ENCODE results near the gene NTPCR.

- no peak for TF ChIP-seq POLR2A (IDR thresholded peaks at IDR 0.05; ENCODE audit: low read length)
- TF ChIP-seq CTCF (IDR thresholded peaks at IDR 0.05), result no peak
- no peak for TF ChIP-seq CHD2 (IDR thresholded peaks at IDR 0.05; ENCODE audit: low read length, partially characterized antibody)
- no peak for TF ChIP-seq RAD21 (conservative IDR thresholded peaks at IDR 0.05 in 1 of 2, IDR thresholded peaks at IDR 0.05 in 1 of 2)
- TF ChIP-seq RNF2 (IDR thresholded peaks at IDR 0.05; ENCODE audit: borderline replicate concordance, low read depth), result no peak
- TF ChIP-seq SMC3 (IDR thresholded peaks at IDR 0.05), result no peak
- no peak for TF ChIP-seq MAFK (IDR thresholded peaks at IDR 0.05; ENCODE audit: partially characterized antibody)
- TF ChIP-seq GATA3 (IDR thresholded peaks at IDR 0.05; ENCODE audit: borderline replicate concordance), result no peak
- TF ChIP-seq RCOR1 (IDR thresholded peaks at IDR 0.05; ENCODE audit: low read depth, low read length), result no peak
- no peak for TF ChIP-seq USF2 (IDR thresholded peaks at IDR 0.05)
- TF ChIP-seq MAX (IDR thresholded peaks at IDR 0.05), result no peak
- no peak for TF ChIP-seq NFE2L2 (conservative IDR thresholded peaks at IDR 0.05; ENCODE audit: low read length)
- TF ChIP-seq CEBPB (IDR thresholded peaks at IDR 0.05), result no peak
These were observed 40.7 kb upstream of the NTPCR start for GRCh38 chr1:232909752-232910151.
